RWPE2 (cell line): ENCODE results near the gene FAM131A.

ENCODE experiments used
- ATAC-seq: fragments of 200-7000 bp; cut with Tn5 transposase; 3 replicates; pipeline ENCODE4 v1.9.1; 2021; ENCODE audit warnings: low read depth
- DNase-seq: peaks from one replicate; pipeline ENCODE4 v3.0.0-alpha.2; 2020; ENCODE audit warnings: low spot score
- H3K27ac ChIP-seq: fragments of 450-650 bp; 2 replicates; pipeline ENCODE4 v1.5.1; 2017; ENCODE audit warnings: mild to moderate bottlenecking; ENCODE audit not compliant: poor library complexity, severe bottlenecking
- H3K27me3 ChIP-seq: fragments of 250-450 bp; sonication (Bioruptor Pico); 2 replicates; pipeline ENCODE4 v1.5.1; 2021; ENCODE audit warnings: mild to moderate bottlenecking, moderate library complexity; ENCODE audit not compliant: insufficient read depth, poor library complexity, severe bottlenecking
- H3K36me3 ChIP-seq: fragments of 250-450 bp; sonication (Bioruptor Pico); 2 replicates; pipeline ENCODE4 v1.5.1; 2020; ENCODE audit warnings: low read depth, mild to moderate bottlenecking, moderate library complexity
- H3K4me1 ChIP-seq: fragments of 250-450 bp; sonication (Bioruptor Pico); 2 replicates; pipeline ENCODE4 v1.5.1; 2021; ENCODE audit warnings: mild to moderate bottlenecking, moderate library complexity; ENCODE audit not compliant: insufficient read depth, poor library complexity, severe bottlenecking
- H3K4me3 ChIP-seq: fragments of 250-450 bp; sonication (Bioruptor Pico); 2 replicates; pipeline ENCODE4 v1.5.1; 2021; ENCODE audit warnings: mild to moderate bottlenecking, moderate library complexity; ENCODE audit not compliant: severe bottlenecking
- H3K9me3 ChIP-seq: fragments of 250-450 bp; sonication (Bioruptor Pico); 2 replicates; pipeline ENCODE4 v1.5.1; 2021; ENCODE audit warnings: mild to moderate bottlenecking, moderate library complexity; ENCODE audit not compliant: severe bottlenecking
- CTCF ChIP-seq: fragments of 450-650 bp; IDR thresholded peaks from one replicate; pipeline ENCODE4 v1.5.1; 2017; ENCODE audit warnings: mild to moderate bottlenecking, moderate library complexity; ENCODE audit not compliant: poor library complexity, severe bottlenecking

Gene FAM131A

GRCh38 chr3:184315871-184316661 is 21.3 kb upstream of the FAM131A start:
- Histone ChIP-seq H3K27me3 (no peaks in the 10 kb centered on the region), H3K27ac (peak overlapping the region; percentile 94), H3K4me1 (peaks cover 17% of the 10 kb centered on the region), H3K36me3 (peaks cover 50% of the 10 kb centered on the region), H3K9me3 (no peaks in the 10 kb centered on the region), H3K4me3 (peak overlapping the region; percentile 97)
- no peak for ATAC-seq
- no peak for DNase-seq
- TF ChIP-seq CTCF, result no peak

GRCh38 chr3:184316792-184317191 is 20.6 kb upstream of the FAM131A start:
- Histone ChIP-seq H3K27ac (peak overlapping the region; percentile 94), H3K4me3 (no peak overlapping the region)

DNA sequence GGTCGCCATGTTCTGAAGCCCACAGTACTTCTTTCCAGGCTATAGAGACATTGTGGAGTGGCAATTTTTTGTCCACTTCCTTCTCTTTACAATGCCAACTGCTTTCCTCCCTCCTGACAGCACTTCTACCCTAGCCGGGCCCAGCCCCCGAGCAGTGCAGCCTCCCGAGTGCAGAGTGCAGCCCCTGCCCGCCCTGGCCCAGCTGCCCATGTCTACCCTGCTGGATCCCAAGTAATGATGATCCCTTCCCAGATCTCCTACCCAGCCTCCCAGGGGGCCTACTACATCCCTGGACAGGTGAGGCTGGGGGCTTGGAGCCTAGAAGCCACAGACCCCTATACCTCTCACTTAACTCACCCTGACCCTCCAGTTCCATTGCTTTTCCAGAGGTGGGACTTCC is 20.2 kb upstream of the FAM131A start:
- ATAC-seq, result no peak
- peak overlapping the region; percentile 94 for H3K27ac ChIP-seq
- H3K4me3 ChIP-seq, result no peak overlapping the region

More at GRCh38 chr3:184316792-184317191, 20.6 kb upstream of the FAM131A start:
- no peak for DNase-seq
- no peaks in the 10 kb centered on the region for H3K9me3 ChIP-seq
- H3K36me3 ChIP-seq, result peaks cover 57% of the 10 kb centered on the region
- no peak for TF ChIP-seq CTCF
- no peak for ATAC-seq
- H3K27me3 ChIP-seq, result no peaks in the 10 kb centered on the region
- H3K4me1 ChIP-seq, result peaks cover 17% of the 10 kb centered on the region

DNA sequence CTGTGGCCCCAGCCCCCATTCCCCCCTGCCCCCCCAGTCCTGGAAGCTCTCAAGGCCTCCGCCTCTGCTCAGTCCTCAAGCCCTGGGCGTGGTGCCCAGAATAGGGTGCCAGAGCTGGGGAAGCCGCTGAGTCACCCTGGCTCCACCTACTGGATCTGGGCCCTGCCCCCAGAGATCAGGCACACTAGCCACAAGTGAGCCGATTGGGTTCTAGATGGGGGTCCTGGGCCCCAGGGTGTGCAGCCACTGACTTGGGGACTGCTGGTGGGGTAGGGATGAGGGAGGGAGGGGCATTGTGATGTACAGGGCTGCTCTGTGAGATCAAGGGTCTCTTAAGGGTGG is 17.3 kb upstream of the FAM131A start:
- peak; percentile 82 for ATAC-seq
- Histone ChIP-seq H3K27me3 (no peaks in the 10 kb centered on the region), H3K4me3 (no peak overlapping the region), H3K9me3 (no peaks in the 10 kb centered on the region), H3K27ac (peak overlapping the region; percentile 94), H3K36me3 (peaks cover 90% of the 10 kb centered on the region), H3K4me1 (peaks cover 17% of the 10 kb centered on the region)
- DNase-seq, result peak; percentile 98
- no peak for TF ChIP-seq CTCF

More for the DNA sequence above, 20.2 kb upstream of the FAM131A start:
- no peak for DNase-seq
- no peaks in the 10 kb centered on the region for H3K27me3 ChIP-seq
- H3K9me3 ChIP-seq, result no peaks in the 10 kb centered on the region
- peaks cover 17% of the 10 kb centered on the region for H3K4me1 ChIP-seq
- peaks cover 62% of the 10 kb centered on the region for H3K36me3 ChIP-seq
- no peak for TF ChIP-seq CTCF

- Histone ChIP-seq H3K4me3 (no peak overlapping the region), H3K9me3 (no peaks in the 10 kb centered on the region), H3K4me1 (peaks cover 15% of the 10 kb centered on the region), H3K36me3 (peaks cover 94% of the 10 kb centered on the region), H3K27me3 (no peaks in the 10 kb centered on the region), H3K27ac (no peak overlapping the region)
- no peak for TF ChIP-seq CTCF
- DNase-seq (no peak), ATAC-seq (no peak)
Measured at GRCh38 chr3:184321666-184322065, 15.7 kb upstream of the FAM131A start.
